IMR-90 (cell line): ENCODE data around the gene KLHL9. TPM values are rescaled to one million over a fixed set of nuclear protein-coding genes. Genes with fewer than 3 reads are reported as not detected.

ENCODE experiments used
- ATAC-seq: fragments of 200-7000 bp; cut with Tn5 transposase; 2 replicates; pipeline ENCODE4 v1.9.1; 2020; ENCODE audit warnings: low read depth, mild to moderate bottlenecking, moderate library complexity
- BruUV-seq: library from RNA; stranded (reverse); fragments of 400-500 nt; replicated peaks from 2 replicates; lab custom pipeline; 2021; lab: Mats Ljungman, UMichigan
- CTCF ChIA-PET: fragments of 300-600 bp; formaldehyde crosslinking; extraction: SDS; loops from one replicate; lab custom pipeline; 2021; ENCODE audit warnings: antibody characterized with exemption; lab: Yijun Ruan, JAX
- POLR2A ChIA-PET: fragments of 300-600 bp; sonication (Branson Sonifier 250); formaldehyde crosslinking; loops from one replicate; lab custom pipeline; 2022; ENCODE audit warnings: antibody characterized with exemption; ENCODE audit not compliant: unreplicated experiment; lab: Charles Lee
- DNase-seq: peaks from one replicate; pipeline ENCODE4 v3.0.0; 2013
- H2AFZ ChIP-seq: replicated peaks from 2 replicates; pipeline ENCODE3; 2013; ENCODE audit warnings: low read length, mild to moderate bottlenecking; ENCODE audit not compliant: poor library complexity
- H2AK5ac ChIP-seq: 2 replicates; pipeline ENCODE4 v1.6.1; 2013; ENCODE audit warnings: low read depth, low read length, inconsistent platforms
- H2AK9ac ChIP-seq: replicated peaks from 2 replicates; pipeline ENCODE3; 2013; ENCODE audit warnings: mild to moderate bottlenecking, low read depth, low read length, moderate library complexity; ENCODE audit not compliant: poor library complexity
- H2BK120ac ChIP-seq: 2 replicates; pipeline ENCODE4 v1.6.1; 2013; ENCODE audit warnings: low read depth, low read length, inconsistent platforms
- H2BK15ac ChIP-seq: 3 replicates; pipeline ENCODE4 v1.6.1; 2013; ENCODE audit warnings: low read depth, low read length, inconsistent platforms
- H2BK20ac ChIP-seq: 2 replicates; pipeline ENCODE4 v1.6.1; 2013; ENCODE audit warnings: low read depth, mild to moderate bottlenecking, inconsistent platforms, low read length, moderate library complexity
- H2BK5ac ChIP-seq: 2 replicates; pipeline ENCODE4 v1.6.1; 2013; ENCODE audit warnings: mild to moderate bottlenecking, low read depth, low read length, inconsistent platforms; ENCODE audit not compliant: poor library complexity, severe bottlenecking
- H3K14ac ChIP-seq: replicated peaks from 2 replicates; pipeline ENCODE4 v1.6.1; 2013; ENCODE audit warnings: low read depth, low read length, inconsistent platforms
- H3K18ac ChIP-seq: 2 replicates; pipeline ENCODE4 v1.6.1; 2013; ENCODE audit warnings: low read depth, low read length, control low read depth
- H3K23ac ChIP-seq: 2 replicates; pipeline ENCODE4 v1.6.1; 2013; ENCODE audit warnings: low read depth, low read length, inconsistent platforms
- H3K27ac ChIP-seq: 2 replicates; pipeline ENCODE4 v1.5.1; 2013; ENCODE audit warnings: mild to moderate bottlenecking, control low read depth, low read length; ENCODE audit not compliant: insufficient read depth
- H3K27me3 ChIP-seq: 2 replicates; pipeline ENCODE4 v1.6.1; 2013; ENCODE audit warnings: low read length; ENCODE audit not compliant: control insufficient read depth, insufficient read depth
- H3K36me3 ChIP-seq: 2 replicates; pipeline ENCODE4 v1.6.1; 2013; ENCODE audit warnings: low read length, mixed read lengths; ENCODE audit not compliant: control insufficient read depth, insufficient read depth
- H3K4ac ChIP-seq: 2 replicates; pipeline ENCODE4 v1.6.1; 2013; ENCODE audit warnings: low read depth, low read length, inconsistent platforms
- H3K4me1 ChIP-seq: 2 replicates; pipeline ENCODE4 v1.6.1; 2013; ENCODE audit warnings: low read length, mixed read lengths; ENCODE audit not compliant: control insufficient read depth, insufficient read depth
- H3K4me2 ChIP-seq: 2 replicates; pipeline ENCODE4 v1.6.1; 2013; ENCODE audit warnings: low read depth, mild to moderate bottlenecking, control low read depth, low read length, moderate library complexity
- H3K4me3 ChIP-seq: 2 replicates; pipeline ENCODE4 v1.5.1; 2013; ENCODE audit warnings: low read depth, mild to moderate bottlenecking, control low read depth, low read length, moderate library complexity; ENCODE audit not compliant: insufficient read depth
- H3K56ac ChIP-seq: 2 replicates; pipeline ENCODE4 v1.6.1; 2013; ENCODE audit warnings: low read length, inconsistent platforms; ENCODE audit not compliant: insufficient read depth; ENCODE audit errors: extremely low read depth
- H3K79me1 ChIP-seq, 2 experiments: 2 replicates each; pipeline ENCODE4 v1.6.1; 2013; ENCODE audit warnings: low read length in 2 of 2, inconsistent platforms in 1 of 2, low read depth in 1 of 2
- H3K9ac ChIP-seq: 2 replicates; pipeline ENCODE4 v1.6.1; 2013; ENCODE audit warnings: low read depth, low read length, control low read depth
- H3K9me1 ChIP-seq: 2 replicates; pipeline ENCODE4 v1.6.1; 2013; ENCODE audit warnings: low read length, inconsistent platforms; ENCODE audit not compliant: insufficient read depth
- H3K9me3 ChIP-seq: 2 replicates; pipeline ENCODE4 v1.6.1; 2013; ENCODE audit warnings: low read length; ENCODE audit not compliant: control insufficient read depth, insufficient read depth
- H4K20me1 ChIP-seq: 2 replicates; pipeline ENCODE4 v1.6.1; 2013; ENCODE audit warnings: low read length, inconsistent platforms; ENCODE audit not compliant: insufficient read depth
- H4K5ac ChIP-seq: 2 replicates; pipeline ENCODE4 v1.6.1; 2013; ENCODE audit warnings: mild to moderate bottlenecking, low read depth, low read length, control low read depth
- H4K8ac ChIP-seq, 2 experiments: 2 replicates each; pipeline ENCODE4 v1.6.1; 2013; ENCODE audit warnings: low read depth in 2 of 2, low read length in 2 of 2, control low read depth in 1 of 2, inconsistent platforms in 1 of 2
- H4K91ac ChIP-seq: 2 replicates; pipeline ENCODE4 v1.6.1; 2013; ENCODE audit warnings: low read depth, low read length, inconsistent platforms; ENCODE audit not compliant: insufficient read depth
- WGBS, 2 experiments: methylation state at CpG; one replicate each; pipeline versions ENCODE4 v1.1.5 to v1.1.7; 2013; ENCODE audit warnings: missing lambda C conversion rate in 2 of 2; ENCODE audit not compliant: insufficient read length in 1 of 2; ENCODE audit errors: extremely low coverage in 2 of 2; 5-methylcytosine and 5-hydroxymethylcytosine counted together
- dilution Hi-C: fragments of 300-500 bp; cut with HindIII; formaldehyde crosslinking; loops from one replicate; pipeline ENCODE4 v1.14.3; 2018; ENCODE audit warnings: low sequenced_read_pairs; ENCODE audit not compliant: unreplicated experiment
- in situ Hi-C: fragments of 300-500 bp; cut with MboI; formaldehyde crosslinking; loops from 3 replicates; pipeline ENCODE4 v1.14.3; 2019; ENCODE audit warnings: low sequenced_read_pairs, inconsistent platforms, mixed read lengths
- intact Hi-C: fragments of 100-400 bp; cut with micrococcal nuclease; formaldehyde crosslinking; loops from 2 replicates; pipeline ENCODE4 v1.10.0; 2022
- polyA plus RNA-seq, 3 experiments: library from polyadenylated mRNA; depleted of rRNA; stranded (reverse); fragments of >200 nt; gene quantifications; 2 replicates each; pipeline ENCODE4 v1.2.3, GENCODE V29; 2012; ENCODE audit warnings: low replicate concordance in 1 of 3
- total RNA-seq: library from RNA; depleted of rRNA; stranded (reverse); fragments of >200 nt; gene quantifications from 2 replicates; pipeline ENCODE4 v1.2.3, GENCODE V29; 2012
- TF ChIP-seq, protein P1 (sequence below): conservative IDR thresholded peaks from 2 replicates; pipeline ENCODE4 v1.5.1; 2012; ENCODE audit warnings: mild to moderate bottlenecking, low read depth, low read length, improper control_type of control experiment
- TF ChIP-seq, protein P2 (sequence below): fragments of 150-350 bp; IDR thresholded peaks from 2 replicates; pipeline ENCODE4 v1.6.1; 2016; ENCODE audit warnings: low read depth, mild to moderate bottlenecking, low read length, moderate library complexity, borderline replicate concordance

KLHL9 gene
- total and polyA plus RNA-seq, 2 of the 4 experiments (the other 2 are of a cell fraction): 12.9 to 46.4 TPM

DNA sequence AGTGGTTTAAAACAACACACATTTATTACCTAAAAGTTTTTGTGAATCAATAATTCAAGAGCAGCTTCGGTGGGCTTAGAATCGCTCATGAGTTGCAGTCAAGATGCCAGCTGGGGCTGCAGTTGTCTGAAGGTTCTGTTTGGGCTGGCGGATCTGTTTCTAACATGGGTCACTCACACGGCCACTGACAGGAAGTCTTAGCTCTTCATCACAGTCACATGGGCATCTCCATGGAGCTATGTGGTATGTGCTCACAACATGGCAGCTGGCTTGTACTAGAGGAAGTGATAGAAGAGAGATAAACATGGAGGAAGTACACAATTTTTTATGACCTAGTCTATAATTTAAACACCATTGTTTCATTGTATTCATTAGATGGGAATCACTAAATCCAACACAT, 11.2 kb downstream of the KLHL9 start:
- Histone ChIP-seq H3K4me1 (no peaks in the 10 kb centered on the region), H3K27me3 (no peaks in the 10 kb centered on the region), H3K9me3 (no peaks in the 10 kb centered on the region), H2BK120ac (no peak overlapping the region), H3K36me3 (peaks cover 20% of the 10 kb centered on the region), H4K8ac (no peak overlapping the region), H2BK5ac (no peak overlapping the region), H4K20me1 (peaks cover 18% of the 10 kb centered on the region; the same call in 1 of the 2 replicates), H3K56ac (no peak overlapping the region), H3K4ac (no peak overlapping the region), H3K23ac (no peak overlapping the region), H3K4me2 (no peak overlapping the region), H2AK5ac (no peak overlapping the region), H4K5ac (no peak overlapping the region), H2BK15ac (no peak overlapping the region), H2AK9ac (no peak overlapping the region), H3K9me1 (no peaks in the 10 kb centered on the region; the same call in 1 of the 2 replicates), H3K14ac (no peak overlapping the region), H3K18ac (no peak overlapping the region), H4K91ac (no peak overlapping the region), H2BK20ac (no peak overlapping the region), H3K4me3 (no peak overlapping the region), H2AFZ (no peak overlapping the region), H3K9ac (no peak overlapping the region), H3K27ac (no peak overlapping the region), H3K79me1 (peaks cover 12 to 17% of the 10 kb centered on the region in 2 experiments; a peak in 3 of 4 replicates)
- dilution Hi-C loops: no loop called here
- in situ Hi-C loops: loop anchor here (5.0 to 25.0 kb wide), 2 partner anchors 473 to 938 kb away; no protein-coding TSS in a partner anchor
- intact Hi-C loops: loop anchor here (10.0 kb wide), 1 partner anchor 921 kb away; no protein-coding TSS in a partner anchor
- BruUV-seq: no TSS peak
- ATAC-seq: no peak
- DNase-seq: no peak
- CTCF ChIA-PET: no interaction called here
- POLR2A ChIA-PET: no interaction called here
- TF ChIP-seq, protein P1, sequence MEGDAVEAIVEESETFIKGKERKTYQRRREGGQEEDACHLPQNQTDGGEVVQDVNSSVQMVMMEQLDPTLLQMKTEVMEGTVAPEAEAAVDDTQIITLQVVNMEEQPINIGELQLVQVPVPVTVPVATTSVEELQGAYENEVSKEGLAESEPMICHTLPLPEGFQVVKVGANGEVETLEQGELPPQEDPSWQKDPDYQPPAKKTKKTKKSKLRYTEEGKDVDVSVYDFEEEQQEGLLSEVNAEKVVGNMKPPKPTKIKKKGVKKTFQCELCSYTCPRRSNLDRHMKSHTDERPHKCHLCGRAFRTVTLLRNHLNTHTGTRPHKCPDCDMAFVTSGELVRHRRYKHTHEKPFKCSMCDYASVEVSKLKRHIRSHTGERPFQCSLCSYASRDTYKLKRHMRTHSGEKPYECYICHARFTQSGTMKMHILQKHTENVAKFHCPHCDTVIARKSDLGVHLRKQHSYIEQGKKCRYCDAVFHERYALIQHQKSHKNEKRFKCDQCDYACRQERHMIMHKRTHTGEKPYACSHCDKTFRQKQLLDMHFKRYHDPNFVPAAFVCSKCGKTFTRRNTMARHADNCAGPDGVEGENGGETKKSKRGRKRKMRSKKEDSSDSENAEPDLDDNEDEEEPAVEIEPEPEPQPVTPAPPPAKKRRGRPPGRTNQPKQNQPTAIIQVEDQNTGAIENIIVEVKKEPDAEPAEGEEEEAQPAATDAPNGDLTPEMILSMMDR: no peak
- TF ChIP-seq, protein P2, sequence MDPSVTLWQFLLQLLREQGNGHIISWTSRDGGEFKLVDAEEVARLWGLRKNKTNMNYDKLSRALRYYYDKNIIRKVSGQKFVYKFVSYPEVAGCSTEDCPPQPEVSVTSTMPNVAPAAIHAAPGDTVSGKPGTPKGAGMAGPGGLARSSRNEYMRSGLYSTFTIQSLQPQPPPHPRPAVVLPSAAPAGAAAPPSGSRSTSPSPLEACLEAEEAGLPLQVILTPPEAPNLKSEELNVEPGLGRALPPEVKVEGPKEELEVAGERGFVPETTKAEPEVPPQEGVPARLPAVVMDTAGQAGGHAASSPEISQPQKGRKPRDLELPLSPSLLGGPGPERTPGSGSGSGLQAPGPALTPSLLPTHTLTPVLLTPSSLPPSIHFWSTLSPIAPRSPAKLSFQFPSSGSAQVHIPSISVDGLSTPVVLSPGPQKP: no peak
- WGBS, 2 experiments: no CpG with 5 or more reads among the region's 4 CpGs
